HG02938 (cell line): Measurements from ENCODE around the gene SDK1.
"Not testable (repeated sequence)": the region's sequence is repeated elsewhere in the genome, so short reads cannot be mapped to it uniquely, and the experiment has no call there.

Experiments
- ATAC-seq: cut with Tn5 transposase; IDR thresholded peaks from one replicate; pipeline ENCODE4 v1.9.1; 2021; ENCODE audit warnings: mild to moderate bottlenecking, moderate library complexity; ENCODE audit not compliant: unreplicated experiment

Gene SDK1

GRCh38 chr7:3712841-3713240 lies 411.8 kb downstream of the SDK1 start:
- no peak for ATAC-seq

GRCh38 chr7:3721422-3721821 lies 420.4 kb downstream of the SDK1 start:
- ATAC-seq = no peak

GRCh38 chr7:3722396-3722922 lies 421.4 kb downstream of the SDK1 start:
- ATAC-seq = no peak

GRCh38 chr7:3725155-3726059 lies 424.4 kb downstream of the SDK1 start:
- no peak for ATAC-seq

- ATAC-seq = no peak
Observed at GRCh38 chr7:3730276-3730675, 429.2 kb downstream of the SDK1 start.

GRCh38 chr7:3732395-3733005 lies 431.4 kb downstream of the SDK1 start:
- no peak for ATAC-seq

GRCh38 chr7:3733541-3734140 lies 432.6 kb downstream of the SDK1 start:
- no peak for ATAC-seq

GRCh38 chr7:3738964-3739363 lies 437.9 kb downstream of the SDK1 start:
- ATAC-seq = no peak

GRCh38 chr7:3739983-3740382 lies 438.9 kb downstream of the SDK1 start:
- ATAC-seq = no peak

GRCh38 chr7:3747467-3747866 lies 446.4 kb downstream of the SDK1 start:
- no peak for ATAC-seq

- no peak for ATAC-seq
Observed at GRCh38 chr7:3748389-3748788, 447.3 kb downstream of the SDK1 start.

- ATAC-seq = no peak
Observed at GRCh38 chr7:3753868-3754267, 452.8 kb downstream of the SDK1 start.

- no peak for ATAC-seq
Observed at GRCh38 chr7:3754493-3755341, 453.7 kb downstream of the SDK1 start.

- not testable (repeated sequence) for ATAC-seq
Observed at GRCh38 chr7:3755778-3756453, 454.9 kb downstream of the SDK1 start.

- ATAC-seq = no peak
Observed at GRCh38 chr7:3757059-3757458, 456.0 kb downstream of the SDK1 start.

- no peak for ATAC-seq
Observed at GRCh38 chr7:3760651-3761050, 459.6 kb downstream of the SDK1 start.

GRCh38 chr7:3762146-3762831 lies 461.2 kb downstream of the SDK1 start:
- no peak for ATAC-seq

- ATAC-seq = no peak
Observed at GRCh38 chr7:3767917-3768777, 467.1 kb downstream of the SDK1 start.

- ATAC-seq = no peak
Observed at GRCh38 chr7:3771906-3772305, 470.9 kb downstream of the SDK1 start.
